ENCODE measurements around the gene FRMD7.
"Not testable (repeated sequence)": the region's sequence is repeated elsewhere in the genome, so short reads cannot be mapped to it uniquely, and the experiment has no call there.

Gene FRMD7

DNA sequence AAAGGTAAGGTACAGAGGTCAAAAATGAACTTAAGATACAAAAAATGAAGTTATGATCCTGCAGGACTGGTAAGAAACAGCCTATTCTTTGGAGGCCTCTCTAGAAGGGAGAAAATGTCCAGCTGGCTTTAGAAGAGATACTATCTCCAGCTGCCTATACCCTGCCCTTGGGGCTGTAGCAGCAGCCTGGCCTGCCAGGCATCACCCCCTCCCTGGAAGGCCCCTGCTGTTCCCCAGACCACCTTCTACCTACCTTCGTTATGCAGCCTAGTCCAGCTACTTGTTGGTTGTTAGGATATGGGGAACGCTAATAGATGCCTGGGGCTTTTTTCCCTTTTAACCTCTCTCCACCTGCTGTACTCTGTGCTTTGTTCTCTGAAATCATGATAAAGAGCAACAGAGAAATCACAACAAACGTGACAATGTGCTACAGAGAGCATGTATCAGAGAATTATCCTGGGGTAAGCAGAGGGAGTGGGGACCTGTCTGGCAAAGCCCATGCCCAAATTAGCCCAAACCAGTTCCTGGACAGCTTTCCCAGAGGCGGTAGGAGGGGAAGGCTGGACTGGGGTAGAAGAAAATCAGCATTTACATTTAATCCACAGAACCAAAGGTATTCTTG, 34.5 kb downstream of the FRMD7 start:
- no peak for DNase-seq (ENCODE audit: extremely low read depth in 1 of 2, low read depth in 1 of 2)

DNA sequence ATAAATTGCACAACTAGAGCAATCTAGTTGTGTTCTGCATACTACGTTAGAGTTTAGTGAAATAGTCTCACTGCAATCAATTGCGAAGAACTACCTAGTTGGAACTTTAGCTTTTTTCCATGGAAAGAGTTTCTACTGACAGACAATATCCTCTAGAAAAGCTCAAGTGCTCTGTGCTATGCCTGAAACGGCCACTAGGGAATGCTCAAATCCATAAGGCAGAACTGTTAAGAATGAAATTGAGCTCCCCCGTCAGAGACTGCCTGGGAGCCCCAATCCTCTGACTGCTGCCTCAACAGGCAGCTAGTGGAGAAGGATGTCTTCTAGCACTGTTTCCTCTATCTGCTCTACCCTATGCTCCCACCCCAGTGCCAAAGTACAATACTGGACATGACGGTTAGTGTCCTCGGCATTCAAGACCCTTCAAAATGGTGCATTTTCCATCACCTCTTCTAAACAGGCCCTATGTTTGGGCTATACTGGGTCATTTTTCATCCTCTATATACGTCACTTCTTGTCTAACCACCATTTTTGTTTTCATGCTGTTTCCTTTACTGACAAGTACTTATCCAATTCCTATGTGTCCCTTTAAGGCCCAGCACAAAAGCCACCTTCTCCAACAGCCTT, 35.3 kb downstream of the FRMD7 start:
- DNase-seq (ENCODE audit: extremely low read depth in 1 of 2, low read depth in 1 of 2) = peak; percentile 6 to 20

DNA sequence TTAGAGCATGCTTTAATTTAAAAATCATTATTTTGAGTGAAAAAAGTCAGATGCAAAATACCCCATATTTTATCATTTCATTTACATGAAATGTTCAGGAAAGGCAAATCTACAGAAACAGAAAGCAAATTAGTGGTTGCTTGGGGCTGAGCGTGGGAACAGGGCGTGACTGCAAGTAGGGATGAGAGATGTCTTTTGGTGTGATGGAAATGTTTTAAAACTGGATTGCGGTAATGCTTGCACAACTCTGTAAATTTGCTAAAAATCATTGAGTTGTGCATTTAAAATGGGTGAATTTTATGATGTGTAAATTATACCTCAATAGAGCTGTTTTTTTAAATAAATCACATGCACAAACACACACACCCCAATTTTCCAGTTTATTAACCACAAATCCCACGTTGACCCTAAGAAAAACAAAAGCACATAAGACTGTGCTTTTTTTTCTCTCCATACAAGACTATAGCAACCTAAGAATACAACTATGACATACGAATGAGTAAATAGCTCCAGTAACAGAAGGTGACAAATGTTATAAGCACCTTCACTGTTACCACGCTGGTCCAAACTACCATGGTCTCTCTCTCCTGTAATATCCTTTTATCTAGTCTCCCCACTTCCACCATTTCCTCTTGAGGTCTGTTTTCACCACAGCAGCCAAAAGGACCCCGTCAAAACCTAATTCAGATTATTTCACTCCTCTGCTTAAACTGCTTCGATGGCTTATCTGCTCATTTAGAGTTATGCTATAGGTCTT, 37.2 kb downstream of the FRMD7 start:
- no peak for DNase-seq (ENCODE audit: extremely low read depth in 1 of 2, low read depth in 1 of 2)

DNA sequence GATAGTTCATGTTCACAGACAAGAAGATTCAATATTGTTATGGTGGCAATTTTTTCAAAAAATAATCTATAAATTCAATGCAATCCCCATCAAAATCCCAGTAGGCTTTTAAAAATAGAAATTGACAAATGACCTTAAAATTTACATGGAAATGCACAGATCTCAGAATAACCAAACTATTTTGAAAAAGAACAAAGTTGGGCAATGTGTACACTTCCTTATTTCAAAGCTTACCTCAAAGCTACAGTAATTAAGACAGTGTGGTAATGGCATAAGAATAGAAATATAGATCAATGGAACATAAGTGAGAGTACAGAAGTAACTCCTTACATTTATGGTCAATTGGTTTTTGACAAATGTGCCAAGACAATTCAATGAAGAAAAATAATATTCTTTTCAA, 39.0 kb downstream of the FRMD7 start:
- DNase-seq (ENCODE audit: extremely low read depth in 1 of 2, low read depth in 1 of 2) = no peak

- DNase-seq (ENCODE audit: extremely low read depth in 1 of 2, low read depth in 1 of 2) = no peak
Measured at GRCh38 chrX:132086672-132087071, 41.1 kb downstream of the FRMD7 start.

DNA sequence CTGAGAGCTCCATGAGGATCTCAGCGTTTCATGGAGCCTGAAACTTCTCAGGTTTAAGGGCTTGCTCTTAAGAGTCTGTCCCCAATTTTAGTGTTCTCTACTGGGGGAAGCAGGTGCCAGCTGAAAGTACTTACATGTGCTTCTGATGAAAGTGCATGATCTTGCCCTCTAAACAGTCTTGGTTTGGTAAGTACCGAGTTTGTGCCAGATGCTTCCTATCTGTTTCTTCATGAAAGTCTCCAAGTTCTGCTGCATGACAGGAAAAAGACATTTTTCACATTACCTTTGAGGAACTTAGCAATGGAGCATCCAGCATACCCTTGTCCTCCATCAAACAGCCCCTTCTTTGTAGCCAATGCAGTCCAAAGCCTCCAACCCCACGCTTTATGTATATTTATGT, 42.0 kb downstream of the FRMD7 start:
- no peak for DNase-seq (ENCODE audit: extremely low read depth in 1 of 2, low read depth in 1 of 2)

GRCh38 chrX:132077912-132078311, 49.9 kb downstream of the FRMD7 start:
- DNase-seq (ENCODE audit: extremely low read depth in 1 of 2, low read depth in 1 of 2) = no peak

GRCh38 chrX:132077414-132077813, 50.4 kb downstream of the FRMD7 start:
- no peak for DNase-seq (ENCODE audit: extremely low read depth in 1 of 2, low read depth in 1 of 2)

GRCh38 chrX:132071254-132071653, 56.6 kb downstream of the FRMD7 start:
- no peak for DNase-seq (ENCODE audit: extremely low read depth in 1 of 2, low read depth in 1 of 2)

- no peak for DNase-seq (ENCODE audit: extremely low read depth in 1 of 2, low read depth in 1 of 2)
Measured at GRCh38 chrX:132068405-132068804, 59.4 kb downstream of the FRMD7 start.

DNA sequence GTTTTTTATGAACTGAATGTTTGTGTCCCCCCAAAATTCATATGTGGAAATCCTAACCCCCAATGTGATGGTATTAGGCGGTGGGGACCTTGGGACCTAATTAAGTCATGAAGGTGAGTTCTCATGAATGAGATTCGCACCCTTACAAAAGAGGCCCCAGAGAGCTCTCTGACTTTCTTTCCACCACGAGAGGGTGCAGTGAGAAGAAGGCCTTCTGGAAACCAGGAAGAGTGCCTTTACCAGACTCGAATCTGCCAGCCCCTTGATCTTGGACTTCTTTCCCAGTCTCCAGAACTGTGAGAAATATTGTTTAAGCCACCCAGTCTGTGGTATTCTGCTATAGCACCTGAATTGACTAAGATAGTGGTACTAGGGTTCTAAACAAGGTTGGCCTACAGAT, 64.0 kb downstream of the FRMD7 start:
- no peak for DNase-seq (ENCODE audit: extremely low read depth in 1 of 2, low read depth in 1 of 2)

- DNase-seq (ENCODE audit: extremely low read depth in 1 of 2, low read depth in 1 of 2) = no peak
Measured at GRCh38 chrX:132063334-132063733, 64.5 kb downstream of the FRMD7 start.

DNA sequence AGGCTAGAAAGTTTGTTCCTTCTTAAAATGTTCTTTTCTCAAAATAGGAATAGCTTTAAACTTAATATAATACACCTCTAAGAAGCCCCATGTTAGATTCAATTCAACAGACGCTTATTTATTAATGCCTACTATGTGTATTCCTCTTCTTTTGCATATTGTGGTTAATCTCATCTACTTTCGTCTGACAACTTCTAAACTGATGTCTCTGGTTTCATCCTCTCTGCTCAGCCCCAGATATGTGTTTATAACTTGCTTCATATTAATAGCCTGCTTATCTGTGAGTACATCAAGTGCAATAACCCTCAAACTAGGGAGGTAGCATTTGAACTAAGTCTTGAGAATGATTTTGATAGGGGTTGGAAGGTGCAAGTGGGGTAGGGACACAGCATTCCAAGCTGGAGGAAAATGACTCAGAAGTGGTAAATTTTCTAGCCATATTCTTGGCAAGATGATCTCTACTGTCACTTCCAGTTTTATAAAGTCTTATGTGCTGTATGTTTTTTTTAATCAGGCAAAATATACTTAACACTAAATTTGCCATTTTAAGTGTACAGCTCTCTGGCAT, 67.8 kb downstream of the FRMD7 start:
- DNase-seq (ENCODE audit: extremely low read depth in 1 of 2, low read depth in 1 of 2) = no peak

DNA sequence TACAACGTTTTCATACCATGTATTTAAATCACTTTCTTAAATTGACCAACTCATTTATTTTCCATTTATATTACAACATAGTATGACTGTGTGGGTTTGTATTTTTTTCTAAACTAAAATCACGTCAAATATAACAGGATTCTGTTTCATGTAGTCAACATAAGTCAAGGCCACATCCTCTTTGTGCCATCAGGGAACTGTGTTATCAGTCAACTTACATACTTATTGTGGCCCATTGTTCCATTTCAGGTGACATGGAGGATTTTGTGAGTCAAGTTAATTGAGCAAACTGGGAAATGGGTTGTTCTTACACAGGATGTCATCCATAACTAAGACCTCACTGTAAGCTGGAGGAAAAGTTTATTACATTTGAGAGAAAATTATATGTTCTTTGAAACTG, 68.8 kb downstream of the FRMD7 start:
- no peak for DNase-seq (ENCODE audit: extremely low read depth in 1 of 2, low read depth in 1 of 2)

GRCh38 chrX:132058050-132058449, 69.8 kb downstream of the FRMD7 start:
- no peak for DNase-seq (ENCODE audit: extremely low read depth in 1 of 2, low read depth in 1 of 2)

DNA sequence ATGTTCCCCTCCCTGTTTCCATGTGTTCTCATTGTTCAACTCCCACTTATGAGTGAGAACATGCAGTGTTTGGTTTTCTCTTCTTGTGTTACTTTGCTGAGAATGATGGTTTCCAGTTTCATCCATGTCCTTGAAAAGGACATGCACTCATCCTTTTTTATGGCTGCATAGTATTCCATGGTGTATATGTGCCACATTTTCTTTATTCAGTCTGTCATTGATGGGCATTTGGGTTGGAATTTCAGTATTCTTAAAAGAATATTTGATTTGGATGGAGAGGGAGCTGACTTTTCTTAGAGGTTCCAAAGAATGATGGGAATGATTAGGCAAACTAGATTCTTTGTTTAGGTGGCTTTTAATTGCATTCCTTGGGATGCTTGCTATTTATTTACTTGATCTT, 76.0 kb downstream of the FRMD7 start:
- not testable (repeated sequence) for DNase-seq (ENCODE audit: extremely low read depth in 1 of 2, low read depth in 1 of 2)

DNA sequence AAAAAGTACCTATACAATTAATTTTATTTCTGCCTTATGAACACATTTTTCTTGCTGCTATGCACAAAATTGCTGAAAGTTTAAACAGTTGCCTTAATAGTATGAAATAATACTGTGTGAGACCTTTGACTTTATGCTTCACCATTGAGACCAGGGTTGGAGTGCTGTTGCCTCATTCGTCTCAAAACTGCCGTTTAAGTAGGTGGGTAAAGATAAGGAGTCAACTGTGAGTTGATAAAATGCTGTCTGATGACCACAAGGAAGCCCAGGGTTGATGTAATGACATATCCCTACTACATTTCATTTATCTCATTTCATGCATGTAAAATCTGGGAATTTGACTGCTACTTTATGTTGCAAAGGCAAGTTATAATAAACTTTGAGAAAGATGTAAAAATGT, 81.3 kb downstream of the FRMD7 start:
- DNase-seq (ENCODE audit: extremely low read depth in 1 of 2, low read depth in 1 of 2) = no peak

DNA sequence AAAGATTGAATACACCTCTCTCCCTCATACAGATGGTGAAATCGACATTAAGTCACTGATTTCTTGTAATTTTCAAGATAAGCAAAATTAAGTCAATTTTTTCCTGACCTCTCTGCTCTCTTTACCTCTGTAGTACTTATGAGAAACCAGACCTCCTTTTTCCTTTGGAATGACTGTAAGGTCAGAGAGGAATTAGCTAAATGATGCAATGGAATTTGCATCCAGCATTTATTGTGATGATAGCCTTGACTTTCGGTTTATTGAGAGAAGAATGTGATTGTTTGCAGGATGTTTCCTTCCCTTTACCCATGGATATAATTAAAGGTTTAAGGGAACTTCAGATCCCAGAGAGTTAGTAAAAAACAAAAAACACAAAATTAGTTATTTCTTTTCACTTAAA, 82.4 kb downstream of the FRMD7 start:
- DNase-seq (ENCODE audit: extremely low read depth in 1 of 2, low read depth in 1 of 2) = no peak

GRCh38 chrX:132044953-132045352, 82.9 kb downstream of the FRMD7 start:
- DNase-seq (ENCODE audit: extremely low read depth in 1 of 2, low read depth in 1 of 2) = no peak

DNA sequence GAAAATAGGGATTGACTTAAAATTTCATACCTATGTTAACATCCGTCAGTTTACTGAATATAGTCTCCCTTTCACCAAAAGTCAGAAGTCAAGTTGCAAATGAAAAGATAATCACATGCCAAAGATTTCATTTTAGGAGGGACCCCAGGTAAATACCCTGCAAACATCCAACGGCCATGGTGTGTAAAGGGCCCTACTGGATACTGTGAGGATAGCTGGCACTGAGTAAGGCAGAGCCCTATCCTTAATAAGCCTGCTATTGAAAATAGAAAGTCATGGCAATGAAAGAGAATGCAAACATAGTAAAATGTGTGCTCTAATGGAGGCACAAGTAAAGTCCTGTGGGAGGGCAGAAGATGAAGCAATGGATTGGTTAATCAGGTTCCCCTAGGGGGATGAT, 83.8 kb downstream of the FRMD7 start:
- no peak for DNase-seq (ENCODE audit: extremely low read depth in 1 of 2, low read depth in 1 of 2)

- DNase-seq (ENCODE audit: extremely low read depth in 1 of 2, low read depth in 1 of 2) = no peak
Measured at GRCh38 chrX:132041015-132041414, 86.8 kb downstream of the FRMD7 start.

DNA sequence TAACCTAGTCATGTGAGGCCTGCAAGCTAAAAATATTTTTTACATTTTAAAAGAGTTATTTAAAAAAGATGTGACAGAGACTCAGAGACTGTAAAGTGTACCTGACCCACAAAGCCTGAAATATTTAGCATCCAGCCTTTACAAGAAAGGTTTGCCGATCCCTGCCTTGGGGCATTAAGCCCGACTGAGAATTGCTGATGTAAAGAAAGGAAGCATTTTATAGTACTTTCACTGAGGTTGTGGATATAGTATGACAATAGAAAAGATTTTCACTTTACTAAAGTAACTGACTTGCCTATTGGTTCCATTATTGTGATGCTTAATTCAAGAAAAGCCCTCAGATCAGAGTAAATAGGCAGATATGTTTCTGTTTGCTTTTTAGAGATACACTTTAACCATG, 87.8 kb downstream of the FRMD7 start:
- no peak for DNase-seq (ENCODE audit: extremely low read depth in 1 of 2, low read depth in 1 of 2)

Data from stimulated activated CD8-positive, alpha-beta memory T cell treated with anti-CD3 and anti-CD28 coated beads, Interleukin-7, amount 100 ng/mL, for 48 hours (primary cell).